Stomach (tissue), 4 donors: Measurements from ENCODE around the gene ATP11A.

Experiments used
- POLR2A ChIP-seq, 4 donors: fragments of 450-650 bp; IDR thresholded peaks; one replicate each; pipeline ENCODE4 v1.6.1; 2016; ENCODE audit warnings: antibody characterized with exemption in 4 of 4, control low read depth in 2 of 4, mild to moderate bottlenecking in 1 of 4, moderate library complexity in 1 of 4
- TF ChIP-seq, protein P1 (sequence below), 7 experiments: fragments of 450-650 bp in 4 of 7; fragments of 200-600 bp in 3 of 7; sonication (generic) in 3 of 7; IDR thresholded peaks; one replicate each; pipeline ENCODE4 v1.5.1; 2016 to 2019; ENCODE audit warnings: antibody characterized with exemption in 7 of 7, control low read depth in 2 of 7, mild to moderate bottlenecking in 1 of 7

DNA sequence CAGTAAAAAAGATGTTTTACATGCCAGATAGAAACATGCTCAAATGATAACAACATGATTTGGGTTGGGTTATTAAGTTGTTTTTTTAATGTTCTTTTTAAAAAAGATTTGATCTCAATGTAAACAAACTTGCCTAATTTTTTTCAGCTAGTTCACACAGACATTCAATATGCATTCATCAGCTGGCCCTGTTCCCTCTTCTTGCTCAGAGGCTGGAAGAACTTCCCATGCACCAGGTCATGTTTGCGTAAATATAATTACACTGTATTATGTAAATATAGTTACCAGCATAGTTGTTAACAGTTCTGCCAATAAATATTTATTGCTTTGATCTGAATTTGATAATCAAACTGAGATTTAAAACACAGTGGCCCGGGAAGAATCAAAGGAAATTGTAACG, 70.6 kb downstream of the ATP11A start:
- no peak for TF ChIP-seq POLR2A (IDR thresholded peaks at IDR 0.05)
- TF ChIP-seq, protein P1, sequence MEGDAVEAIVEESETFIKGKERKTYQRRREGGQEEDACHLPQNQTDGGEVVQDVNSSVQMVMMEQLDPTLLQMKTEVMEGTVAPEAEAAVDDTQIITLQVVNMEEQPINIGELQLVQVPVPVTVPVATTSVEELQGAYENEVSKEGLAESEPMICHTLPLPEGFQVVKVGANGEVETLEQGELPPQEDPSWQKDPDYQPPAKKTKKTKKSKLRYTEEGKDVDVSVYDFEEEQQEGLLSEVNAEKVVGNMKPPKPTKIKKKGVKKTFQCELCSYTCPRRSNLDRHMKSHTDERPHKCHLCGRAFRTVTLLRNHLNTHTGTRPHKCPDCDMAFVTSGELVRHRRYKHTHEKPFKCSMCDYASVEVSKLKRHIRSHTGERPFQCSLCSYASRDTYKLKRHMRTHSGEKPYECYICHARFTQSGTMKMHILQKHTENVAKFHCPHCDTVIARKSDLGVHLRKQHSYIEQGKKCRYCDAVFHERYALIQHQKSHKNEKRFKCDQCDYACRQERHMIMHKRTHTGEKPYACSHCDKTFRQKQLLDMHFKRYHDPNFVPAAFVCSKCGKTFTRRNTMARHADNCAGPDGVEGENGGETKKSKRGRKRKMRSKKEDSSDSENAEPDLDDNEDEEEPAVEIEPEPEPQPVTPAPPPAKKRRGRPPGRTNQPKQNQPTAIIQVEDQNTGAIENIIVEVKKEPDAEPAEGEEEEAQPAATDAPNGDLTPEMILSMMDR (IDR thresholded peaks at IDR 0.05): no peak
